ENCODE measurements around the gene MYL6.
"Not testable (repeated sequence)": the region's sequence is repeated elsewhere in the genome, so short reads cannot be mapped to it uniquely, and the experiment has no call there.

MYL6 gene

GRCh38 chr12:56189099-56189917, 31.1 kb downstream of the MYL6 start, which contains the start of gene SMARCC2:
Gene SMARCC2 (minus strand): TSS chr12:56189483. CDS start chr12:56189461, 22 bp downstream.
- peak; percentile 72 for DNase-seq (ENCODE audit: low spot score)
- FAIRE-seq: no peak

GRCh38 chr12:56189918-56190694, 31.9 kb downstream of the MYL6 start:
- FAIRE-seq (no peak), DNase-seq (ENCODE audit: low spot score) (peak; percentile 81)

GRCh38 chr12:56190695-56191155, 32.6 kb downstream of the MYL6 start:
- FAIRE-seq: no peak

GRCh38 chr12:56192582-56192981, 34.4 kb downstream of the MYL6 start:
- DNase-seq (ENCODE audit: low spot score) (no peak), FAIRE-seq (no peak)

More at GRCh38 chr12:56190695-56191155, 32.6 kb downstream of the MYL6 start:
- DNase-seq (ENCODE audit: low spot score): no peak

GRCh38 chr12:56193025-56193578, 34.9 kb downstream of the MYL6 start:
- FAIRE-seq: peak; percentile 74
- peak; percentile 54 for DNase-seq (ENCODE audit: low spot score)

- DNase-seq (ENCODE audit: low spot score); FAIRE-seq: not testable (repeated sequence)
These were observed 38.8 kb downstream of the MYL6 start for GRCh38 chr12:56196818-56197550.

GRCh38 chr12:56197921-56198635, 39.9 kb downstream of the MYL6 start:
- no peak for DNase-seq (ENCODE audit: low spot score)
- no peak for FAIRE-seq

- DNase-seq (ENCODE audit: low spot score): no peak
- no peak for FAIRE-seq
These were observed 40.7 kb downstream of the MYL6 start for GRCh38 chr12:56198836-56199235.

GRCh38 chr12:56202366-56202765, 44.2 kb downstream of the MYL6 start:
- DNase-seq (ENCODE audit: low spot score) (no peak), FAIRE-seq (no peak)

- FAIRE-seq (no peak), DNase-seq (ENCODE audit: low spot score) (no peak)
These were observed 44.7 kb downstream of the MYL6 start for GRCh38 chr12:56202838-56203237.

GRCh38 chr12:56204275-56204674, 46.1 kb downstream of the MYL6 start:
- no peak for FAIRE-seq
- DNase-seq (ENCODE audit: low spot score): no peak

GRCh38 chr12:56205445-56205844, 47.3 kb downstream of the MYL6 start:
- FAIRE-seq: no peak
- DNase-seq (ENCODE audit: low spot score): no peak

GRCh38 chr12:56206452-56207166, 48.5 kb downstream of the MYL6 start:
- DNase-seq (ENCODE audit: low spot score): no peak
- no peak for FAIRE-seq

- FAIRE-seq: no peak
- no peak for DNase-seq (ENCODE audit: low spot score)
These were observed 49.8 kb downstream of the MYL6 start for GRCh38 chr12:56208006-56208405.

All from RCC 7860 (cell line).